WTC11 (cell line): ENCODE measurements around the gene CTRL. TPM values are rescaled to one million over a fixed set of nuclear protein-coding genes. Genes with fewer than 3 reads are reported as not detected.

Experiments
- ATAC-seq: fragments of 200-7000 bp; cut with Tn5 transposase; 2 replicates; pipeline ENCODE4 v1.10.0; 2021; ENCODE audit warnings: mild to moderate bottlenecking, moderate library complexity
- CTCF ChIA-PET: fragments of 300-600 bp; sonication (Branson Sonifier 250); formaldehyde crosslinking; loops from one replicate; lab custom pipeline; 2021; ENCODE audit warnings: antibody characterized with exemption; lab: Charles Lee
- POLR2A ChIA-PET: fragments of 350-600 bp; sonication (Branson Sonifier 250); formaldehyde crosslinking; loops from one replicate; lab custom pipeline; 2021; ENCODE audit warnings: antibody characterized with exemption; lab: Charles Lee
- DNase-seq: peaks from one replicate; pipeline ENCODE4 v3.0.0; 2021; ENCODE audit warnings: low spot score
- H3K27ac Mint-ChIP-seq: 2 replicates; pipeline ENCODE4 v1.8.0; 2021; ENCODE audit warnings: mixed read lengths
- H3K27me3 Mint-ChIP-seq: 2 replicates; pipeline ENCODE4 v1.8.0; 2021; ENCODE audit warnings: low read depth, mild to moderate bottlenecking, moderate library complexity, mixed read lengths
- H3K36me3 Mint-ChIP-seq: 2 replicates; pipeline ENCODE4 v1.8.0; 2021; ENCODE audit warnings: mixed read lengths
- H3K4me1 Mint-ChIP-seq: 2 replicates; pipeline ENCODE4 v1.8.0; 2022; ENCODE audit warnings: mixed read lengths
- H3K4me3 Mint-ChIP-seq: 2 replicates; pipeline ENCODE4 v1.8.0; 2021; ENCODE audit warnings: mild to moderate bottlenecking, moderate library complexity, mixed read lengths
- H3K9me3 Mint-ChIP-seq: 2 replicates; pipeline ENCODE4 v1.8.0; 2021; ENCODE audit warnings: mixed read lengths
- AR ChIP-seq: fragments of 250-450 bp; sonication (Bioruptor Pico); IDR thresholded peaks from 2 replicates; pipeline ENCODE4 v1.9.0; 2021; ENCODE audit warnings: mild to moderate bottlenecking
- ATF3 ChIP-seq: sonication (generic); formaldehyde crosslinking; conservative IDR thresholded peaks from 2 replicates; pipeline ENCODE4 v1.8.1; 2022; ENCODE audit warnings: mild to moderate bottlenecking, missing genetic modification reagents
- FOXK1 ChIP-seq: sonication (generic); formaldehyde crosslinking; IDR thresholded peaks from 2 replicates; pipeline ENCODE4 v1.8.0; 2022; ENCODE audit warnings: mild to moderate bottlenecking, moderate library complexity, missing genetic modification reagents
- GTF2I ChIP-seq: fragments of 250-450 bp; sonication (Bioruptor Pico); conservative IDR thresholded peaks from 2 replicates; pipeline ENCODE4 v1.4.0; 2021; ENCODE audit warnings: mild to moderate bottlenecking
- HMGXB4 ChIP-seq: sonication (generic); formaldehyde crosslinking; IDR thresholded peaks from 2 replicates; pipeline ENCODE4 v1.8.1; 2023; ENCODE audit warnings: mild to moderate bottlenecking, moderate library complexity, missing genetic modification reagents
- JAZF1 ChIP-seq: fragments of 250-450 bp; sonication (Bioruptor Pico); IDR thresholded peaks from 2 replicates; pipeline ENCODE4 v1.9.0; 2021; ENCODE audit warnings: moderate library complexity, mild to moderate bottlenecking, inconsistent platforms
- MYBL2 ChIP-seq: sonication (generic); formaldehyde crosslinking; IDR thresholded peaks from 2 replicates; pipeline ENCODE4 v1.8.1; 2023; ENCODE audit warnings: mild to moderate bottlenecking, moderate library complexity, missing genetic modification reagents
- NFE2L1 ChIP-seq: sonication (generic); formaldehyde crosslinking; IDR thresholded peaks from 2 replicates; pipeline ENCODE4 v1.8.1; 2023; ENCODE audit warnings: missing genetic modification reagents
- SP1 ChIP-seq: sonication (generic); formaldehyde crosslinking; conservative IDR thresholded peaks from 2 replicates; pipeline ENCODE4 v1.8.1; 2022; ENCODE audit warnings: missing genetic modification reagents
- TCF7 ChIP-seq: sonication (generic); formaldehyde crosslinking; IDR thresholded peaks from 2 replicates; pipeline ENCODE4 v1.8.0; 2022; ENCODE audit warnings: mild to moderate bottlenecking, low read depth, missing genetic modification reagents, moderate library complexity
- USF1 ChIP-seq: sonication (generic); formaldehyde crosslinking; IDR thresholded peaks from 2 replicates; pipeline ENCODE4 v1.8.0; 2022; ENCODE audit warnings: mild to moderate bottlenecking, missing genetic modification reagents
- ZBTB21 ChIP-seq: sonication (generic); formaldehyde crosslinking; IDR thresholded peaks from 2 replicates; pipeline ENCODE4 v1.8.1; 2023; ENCODE audit warnings: mild to moderate bottlenecking, missing genetic modification reagents, borderline replicate concordance
- ZNF121 ChIP-seq: sonication (generic); formaldehyde crosslinking; IDR thresholded peaks from 2 replicates; pipeline ENCODE4 v1.8.0; 2023; ENCODE audit warnings: missing genetic modification reagents
- ZNF232 ChIP-seq: sonication (generic); formaldehyde crosslinking; IDR thresholded peaks from 2 replicates; pipeline ENCODE4 v1.8.0; 2022; ENCODE audit warnings: mild to moderate bottlenecking, missing genetic modification reagents
- ZNF263 ChIP-seq: sonication (generic); formaldehyde crosslinking; IDR thresholded peaks from 2 replicates; pipeline ENCODE4 v1.8.1; 2022; ENCODE audit warnings: low read depth, mild to moderate bottlenecking, moderate library complexity, missing genetic modification reagents
- ZNF317 ChIP-seq: sonication (generic); formaldehyde crosslinking; IDR thresholded peaks from 2 replicates; pipeline ENCODE4 v1.8.1; 2023; ENCODE audit warnings: low read depth, mild to moderate bottlenecking, moderate library complexity, missing genetic modification reagents, borderline replicate concordance
- ZNF423 ChIP-seq: fragments of 250-450 bp; sonication (Bioruptor Pico); IDR thresholded peaks from 2 replicates; pipeline ENCODE4 v2.1.2; 2022; ENCODE audit warnings: mild to moderate bottlenecking, moderate library complexity
- ZNF671 ChIP-seq: fragments of 250-450 bp; sonication (Bioruptor Pico); IDR thresholded peaks from 2 replicates; pipeline ENCODE4 v1.8.0; 2021; ENCODE audit warnings: mild to moderate bottlenecking
- ZSCAN18 ChIP-seq: fragments of 250-450 bp; sonication (Bioruptor Pico); IDR thresholded peaks from 2 replicates; pipeline ENCODE4 v2.1.2; 2022; ENCODE audit warnings: mild to moderate bottlenecking, moderate library complexity
- total RNA-seq: library from RNA; stranded (reverse); gene quantifications from 3 replicates; pipeline ENCODE4 v1.2.3, GENCODE V29; 2021
- TF ChIP-seq, protein P1 (sequence below): sonication (generic); formaldehyde crosslinking; IDR thresholded peaks from 2 replicates; pipeline ENCODE4 v1.8.1; 2022; ENCODE audit warnings: mild to moderate bottlenecking, moderate library complexity, missing genetic modification reagents

CTRL gene
- total RNA-seq, 1 experiment from 2014 or later, result 2.8 TPM

DNA sequence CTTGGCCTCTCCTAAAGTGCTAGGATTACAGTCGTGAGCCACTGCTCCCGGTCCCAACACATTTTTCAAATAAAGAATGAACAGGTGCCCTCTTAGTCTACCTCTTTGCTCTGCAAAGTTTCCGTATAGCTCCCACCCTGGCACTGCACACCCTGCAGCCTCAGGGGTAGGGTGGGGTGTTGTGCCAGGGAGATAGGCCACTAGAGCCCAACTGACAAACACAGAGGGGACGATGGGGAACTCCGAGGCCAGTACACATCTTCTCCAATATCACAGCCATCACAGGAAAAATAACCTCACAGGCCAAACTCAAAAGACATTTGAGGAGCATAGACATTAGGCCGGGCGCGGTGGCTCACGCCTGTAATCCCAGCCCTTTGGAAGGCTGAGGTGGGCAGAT, 39.4 kb upstream of the CTRL start (continued):
- TF ChIP-seq NFE2L1 (no peak), ZBTB21 (no peak)

GRCh38 chr16:67969254-67970039, 37.8 kb upstream of the CTRL start:
- Mint-ChIP-seq H3K27ac (peak overlapping the region; percentile 75; the same call in 1 of the 2 replicates), H3K4me1 (peaks cover 39% of the 10 kb centered on the region), H3K36me3 (0 out of 2 replicates have a peak, but pooled peaks cover 5% of the 10 kb centered on the region), H3K9me3 (no peaks in the 10 kb centered on the region), H3K27me3 (peaks cover 8% of the 10 kb centered on the region; the same call in 1 of the 2 replicates), H3K4me3 (peak overlapping the region; percentile 97)
- CTCF ChIA-PET, result interaction anchor here (0.6 to 1.7 kb wide), 6 partner anchors 12 to 400 kb away, joined by 3 read pairs; partner anchors contain the start of genes NRN1L, PRMT7 and SLC7A6OS
- peak; percentile 43 for DNase-seq
- ATAC-seq, result peak; percentile 11
- TF ChIP-seq USF1 (CRISPR knock-in tag) (no peak), ZNF121 (0 out of 2 replicates have a peak, but pooled peaks have one; percentile 8)
- POLR2A ChIA-PET, result interaction anchor here (1.1 kb wide), 1 partner anchor 85 kb away, joined by 3 read pairs; the partner anchor contains the start of gene NRN1L

DNA sequence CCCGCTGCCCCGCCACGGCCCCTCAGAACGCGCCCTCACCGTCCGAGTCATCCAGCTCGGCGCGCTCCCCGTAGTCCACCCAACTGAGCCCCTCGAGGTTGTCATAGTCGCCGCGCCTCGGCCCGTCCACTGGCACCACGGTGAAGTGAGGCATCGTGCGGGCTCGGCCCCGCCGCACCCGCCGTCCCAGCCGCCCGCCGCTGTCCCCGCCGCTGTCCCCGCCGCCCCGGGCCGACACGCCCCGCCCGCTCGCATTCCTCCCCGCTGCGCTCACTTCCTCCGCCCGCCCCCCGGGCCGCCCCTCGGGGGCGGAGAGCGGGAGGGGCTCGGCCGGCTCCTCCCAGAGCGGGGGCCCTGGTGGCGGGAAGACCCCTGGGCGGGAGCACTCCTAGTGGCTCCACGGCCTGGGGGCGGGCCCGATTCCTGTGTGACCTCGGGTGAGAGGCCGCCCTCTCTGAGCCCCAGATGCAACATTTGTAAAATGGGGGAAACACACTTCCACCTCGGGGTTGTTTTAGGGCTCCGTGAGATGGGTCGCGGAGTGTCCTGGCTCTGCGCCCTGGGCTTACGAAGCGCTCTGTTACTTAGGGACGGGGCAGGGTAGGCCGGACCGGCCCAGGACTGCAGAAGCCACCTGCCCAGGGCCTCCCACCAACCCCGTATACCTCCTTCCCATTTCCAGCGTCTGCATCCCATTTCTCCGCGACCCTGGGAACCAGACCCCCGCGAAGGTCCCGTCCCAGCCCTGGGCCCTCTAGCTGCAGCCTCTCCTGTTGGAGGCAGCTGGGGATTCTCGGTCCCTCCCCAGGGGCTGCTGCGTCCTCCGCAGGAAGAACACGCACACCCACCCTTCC, 37.0 kb upstream of the CTRL start, which contains the start of gene SLC12A4:
SLC12A4 (minus strand) TSS at position 238 of the 854 bp plus-strand sequence; CDS start at position 154, 84 bp downstream.
- peak within 1 kb of the TSS; percentile 97 for H3K4me3 Mint-ChIP-seq
- ChIA-PET CTCF (interaction anchor here (0.6 to 1.7 kb wide), 5 partner anchors 12 to 399 kb away, joined by 3 read pairs; partner anchors contain the start of genes DPEP3, NRN1L, PRMT7 and SLC7A6OS), POLR2A (interaction anchor here (1.1 kb wide), 1 partner anchor 84 kb away, joined by 3 read pairs; the partner anchor contains the start of gene NRN1L)
- peak within 1 kb of the TSS; percentile 92 for H3K27ac Mint-ChIP-seq
- TF ChIP-seq HMGXB4 (CRISPR knock-in tag) (peak; percentile 23; the same call in 1 of the 2 replicates), JAZF1 (CRISPR knock-in tag) (no peak), TCF7 (no peak), ATF3 (CRISPR knock-in tag) (no peak), ZNF423 (CRISPR knock-in tag) (peak; percentile 85), ZNF263 (CRISPR knock-in tag) (peak; percentile 94), AR (0 out of 2 replicates have a peak, but pooled peaks have one; percentile 37), ZNF671 (no peak), ZNF232 (CRISPR knock-in tag) (0 out of 2 replicates have a peak, but pooled peaks have one; percentile 39), MYBL2 (CRISPR knock-in tag) (0 out of 2 replicates have a peak, but pooled peaks have one; percentile 11), SP1 (CRISPR knock-in tag) (peak; percentile 97), GTF2I (CRISPR knock-in tag) (peak; percentile 99), FOXK1 (peak; percentile 26; the same call in 1 of the 2 replicates), ZNF317 (CRISPR knock-in tag) (no peak), ZNF121 (peak; percentile 99), ZSCAN18 (CRISPR knock-in tag) (peak; percentile 79; the same call in 1 of the 2 replicates)
- TF ChIP-seq, protein P1, sequence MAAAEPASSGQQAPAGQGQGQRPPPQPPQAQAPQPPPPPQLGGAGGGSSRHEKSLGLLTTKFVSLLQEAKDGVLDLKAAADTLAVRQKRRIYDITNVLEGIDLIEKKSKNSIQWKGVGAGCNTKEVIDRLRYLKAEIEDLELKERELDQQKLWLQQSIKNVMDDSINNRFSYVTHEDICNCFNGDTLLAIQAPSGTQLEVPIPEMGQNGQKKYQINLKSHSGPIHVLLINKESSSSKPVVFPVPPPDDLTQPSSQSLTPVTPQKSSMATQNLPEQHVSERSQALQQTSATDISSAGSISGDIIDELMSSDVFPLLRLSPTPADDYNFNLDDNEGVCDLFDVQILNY (CRISPR knock-in tag), result peak; percentile 99
- DNase-seq (peak; percentile 78), ATAC-seq (peak; percentile 75)
- peaks cover 44% of the 10 kb centered on the region for H3K4me1 Mint-ChIP-seq
- 0 out of 2 replicates have a peak, but pooled peaks cover 5% of the 10 kb centered on the region for H3K36me3 Mint-ChIP-seq
- no peaks in the 10 kb centered on the region for H3K9me3 Mint-ChIP-seq
- peaks cover 5% of the 10 kb centered on the region; the same call in 1 of the 2 replicates for H3K27me3 Mint-ChIP-seq
